GM21367 (cell line): ENCODE measurements around the gene SAMD9.
"Not testable (repeated sequence)": the region's sequence is repeated elsewhere in the genome, so short reads cannot be mapped to it uniquely, and the experiment has no call there.

Experiments used
- ATAC-seq: cut with Tn5 transposase; IDR thresholded peaks from one replicate; pipeline ENCODE4 v1.9.1; 2021; ENCODE audit not compliant: unreplicated experiment

Gene SAMD9

DNA sequence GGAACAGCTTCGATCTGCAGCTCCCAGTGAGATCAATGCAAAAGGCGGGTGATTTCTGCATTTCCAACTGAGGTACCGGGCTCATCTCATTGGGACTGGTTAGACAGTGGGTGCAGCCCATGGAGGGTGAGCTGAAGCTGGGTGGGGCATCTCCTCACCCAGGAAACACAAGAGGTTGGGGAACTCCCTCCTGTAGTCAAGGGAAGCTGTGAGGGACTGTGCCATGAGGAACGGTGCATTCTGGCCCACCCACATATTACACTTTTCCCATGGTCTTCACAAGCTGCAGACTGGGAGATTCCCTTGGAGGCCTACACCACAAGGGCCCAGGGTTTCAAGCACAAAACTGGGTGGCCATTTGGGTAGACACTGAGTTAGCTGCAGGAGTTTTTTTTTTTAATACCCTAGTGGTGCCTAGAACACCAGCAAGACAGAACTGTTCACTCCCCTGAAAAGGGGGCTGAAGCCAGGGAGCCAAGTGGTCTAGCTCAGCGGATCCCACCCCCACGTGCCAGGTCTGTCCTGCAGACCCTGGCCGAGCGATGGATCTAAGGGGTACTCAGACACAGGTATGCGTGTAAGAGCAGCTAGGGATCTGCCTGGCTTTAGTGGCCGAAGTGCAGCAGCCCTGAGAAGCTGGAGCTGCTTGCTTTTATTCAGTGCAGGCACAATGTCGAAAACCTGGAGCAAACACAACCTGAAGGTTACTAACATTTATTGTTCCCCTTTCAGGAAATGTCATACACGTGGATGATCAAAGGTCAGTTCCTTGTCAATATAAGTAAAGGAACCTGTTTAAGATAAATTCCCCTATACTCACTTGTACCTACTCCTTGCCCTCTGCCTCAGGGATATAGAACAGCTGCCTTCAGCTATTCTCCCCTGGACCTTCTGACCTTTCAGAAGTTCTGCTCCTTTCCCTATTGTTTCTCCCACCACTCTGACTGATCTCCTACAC is 3.1 kb upstream of the SAMD9 start:
- no peak for ATAC-seq

DNA sequence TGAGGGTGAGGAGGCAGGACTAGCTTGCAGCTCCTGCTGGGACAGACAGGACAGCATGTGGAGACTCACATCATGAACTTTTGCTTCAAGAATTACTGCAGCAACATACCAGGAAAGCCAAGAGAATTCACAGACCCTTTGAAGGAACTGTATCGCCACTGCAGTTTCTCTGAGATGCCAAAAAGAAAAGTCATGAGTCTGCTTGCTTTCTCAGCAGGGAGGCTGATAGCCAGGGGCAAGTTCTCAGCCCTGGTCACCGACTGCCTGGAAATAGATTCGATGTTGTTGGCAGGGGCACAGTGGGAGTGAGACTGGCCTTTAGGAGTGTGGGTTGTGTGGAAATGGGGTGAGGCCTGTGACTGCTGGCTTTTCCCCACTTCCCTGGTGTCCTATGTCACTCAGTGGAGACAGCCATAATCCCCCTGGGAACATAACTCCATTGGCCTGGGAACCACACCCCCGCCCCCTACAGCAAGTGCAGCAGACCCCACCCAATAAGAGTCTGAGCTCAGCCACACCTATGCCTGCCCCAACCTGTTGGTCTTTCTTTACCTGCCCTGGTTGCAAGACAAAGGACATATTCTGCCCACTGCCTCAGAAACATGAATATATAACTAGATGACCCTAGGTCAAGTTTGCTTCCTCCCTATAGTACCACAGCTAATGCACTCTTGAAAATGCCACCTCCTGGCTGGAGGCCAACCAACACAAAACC is 1.6 kb upstream of the SAMD9 start:
- no peak for ATAC-seq

DNA sequence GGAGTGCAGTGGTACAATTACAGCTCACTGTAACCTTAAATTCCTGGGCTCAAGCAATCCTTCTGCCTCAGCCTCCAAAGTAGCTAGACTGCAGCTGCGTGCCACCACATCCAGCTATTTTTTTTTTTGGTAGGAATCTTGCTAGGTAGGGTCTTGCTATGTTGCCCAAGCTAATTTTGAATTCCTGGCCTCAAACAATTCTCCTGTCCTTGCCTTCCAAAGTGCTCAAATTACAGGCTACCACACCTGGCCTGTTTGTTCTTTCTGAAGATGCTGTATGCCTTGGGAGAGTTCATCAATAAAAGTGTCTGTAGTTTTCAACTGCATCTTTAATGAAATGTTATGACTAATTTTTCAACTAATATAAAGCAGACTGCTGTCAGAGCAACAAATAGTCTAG is 452 bp downstream of the SAMD9 start:
- ATAC-seq, result no peak

DNA sequence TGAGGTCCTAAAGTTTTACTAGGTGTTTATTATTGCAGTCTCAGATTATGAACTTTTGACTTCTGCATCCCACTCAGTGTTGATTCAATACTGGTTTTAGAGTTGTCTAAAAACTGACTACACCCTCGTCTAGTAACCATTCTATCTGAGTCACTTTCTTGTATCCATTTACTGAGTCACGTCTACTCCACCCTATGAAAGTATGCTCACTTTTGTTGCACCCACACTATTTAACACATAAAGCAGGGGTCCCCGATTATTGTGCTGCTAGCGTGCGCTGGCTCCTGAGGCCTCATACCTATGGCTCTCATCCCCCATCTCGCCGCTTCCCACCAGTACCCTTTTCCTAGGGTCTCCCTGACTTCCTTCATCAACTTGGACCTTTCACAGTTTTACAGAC is 2.0 kb downstream of the SAMD9 start:
- no peak for ATAC-seq

DNA sequence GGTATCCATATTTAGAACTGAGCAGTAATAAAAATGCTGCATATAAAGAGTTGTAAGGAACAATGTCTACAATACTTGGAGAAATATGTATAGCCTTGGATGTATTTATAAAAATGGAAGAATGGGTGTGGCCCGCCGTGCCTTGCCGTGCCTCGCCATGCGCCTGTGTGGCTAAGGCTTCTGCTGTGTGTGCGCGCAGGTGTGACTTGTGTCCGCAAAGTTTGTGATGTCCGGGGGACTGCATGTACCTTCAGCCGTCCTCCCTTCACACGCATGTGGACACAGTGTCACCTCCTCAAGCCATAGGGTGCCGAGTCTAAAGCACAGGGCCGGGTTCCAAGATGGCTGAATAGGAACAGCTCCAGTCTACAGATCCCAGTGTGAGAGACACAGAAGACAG is 9.8 kb downstream of the SAMD9 start:
- no peak for ATAC-seq

DNA sequence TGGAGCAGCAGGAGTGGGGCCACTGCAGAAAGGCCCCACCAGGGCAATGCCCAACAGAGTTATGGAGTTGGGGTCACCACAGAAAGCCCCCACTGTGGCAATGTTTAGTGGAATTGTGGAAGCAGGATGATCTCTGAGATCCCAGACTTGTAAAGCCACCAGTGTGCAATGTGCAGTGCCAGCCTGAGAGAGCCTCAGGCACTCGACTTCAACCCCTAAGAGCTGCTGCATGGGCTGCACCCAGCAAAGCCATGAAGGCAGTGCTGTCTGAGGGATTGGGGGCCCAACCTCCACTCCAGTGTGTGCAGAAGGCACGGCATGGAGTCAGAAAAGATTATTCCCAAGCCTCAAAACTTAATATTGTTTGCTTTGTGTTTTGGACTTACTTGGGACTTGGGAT is 20.4 kb downstream of the SAMD9 start:
- ATAC-seq, result no peak

DNA sequence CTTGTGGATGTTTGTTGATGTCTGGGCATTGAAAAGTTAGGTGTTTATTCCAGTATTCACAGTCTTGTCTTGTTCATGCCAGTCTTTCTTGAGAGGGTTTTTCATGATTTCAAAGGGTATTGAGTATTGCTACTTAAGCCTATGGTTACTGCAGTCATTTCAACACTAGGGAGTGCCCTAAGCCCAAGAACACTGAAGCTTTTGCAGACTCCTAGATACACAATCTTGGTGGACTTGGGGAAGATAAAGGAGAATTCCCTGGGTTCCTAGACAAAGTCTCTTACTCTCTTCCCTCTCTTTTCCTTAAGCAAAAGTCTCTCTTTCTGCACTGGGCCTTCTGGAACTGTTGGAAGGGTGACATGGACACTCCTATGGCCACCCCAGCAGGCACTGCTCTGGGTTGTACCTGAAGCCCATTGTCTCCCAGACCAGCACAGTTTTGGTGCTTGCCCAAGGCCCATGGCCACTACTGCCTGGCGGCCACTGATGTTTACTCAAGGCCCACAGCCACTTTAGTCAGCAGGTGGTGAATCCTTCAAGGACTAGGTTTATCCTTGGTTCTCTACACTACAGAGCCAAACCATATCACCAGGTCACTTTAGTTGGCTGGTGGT is 24.9 kb downstream of the SAMD9 start:
- ATAC-seq, result peak; percentile 89

DNA sequence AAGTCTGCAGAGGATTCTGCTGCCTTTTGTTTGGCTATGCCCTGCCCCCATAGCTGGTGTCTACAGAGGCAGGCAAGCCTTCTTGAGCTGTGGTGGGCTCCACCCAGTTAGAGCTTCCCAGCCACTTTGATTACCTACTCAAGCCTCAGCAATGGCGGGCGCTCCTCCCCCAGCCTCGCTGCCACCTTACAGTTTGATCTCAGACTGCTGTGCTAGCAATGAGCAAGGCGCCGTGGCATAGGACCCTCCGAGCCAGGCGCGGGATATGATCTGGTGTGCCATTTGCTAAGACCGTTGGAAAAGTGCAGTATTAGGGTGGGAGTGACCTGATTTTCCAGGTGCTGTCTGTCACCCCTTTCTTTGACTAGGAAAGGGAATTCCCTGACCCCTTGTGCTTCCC is 44.4 kb downstream of the SAMD9 start:
- not testable (repeated sequence) for ATAC-seq

DNA sequence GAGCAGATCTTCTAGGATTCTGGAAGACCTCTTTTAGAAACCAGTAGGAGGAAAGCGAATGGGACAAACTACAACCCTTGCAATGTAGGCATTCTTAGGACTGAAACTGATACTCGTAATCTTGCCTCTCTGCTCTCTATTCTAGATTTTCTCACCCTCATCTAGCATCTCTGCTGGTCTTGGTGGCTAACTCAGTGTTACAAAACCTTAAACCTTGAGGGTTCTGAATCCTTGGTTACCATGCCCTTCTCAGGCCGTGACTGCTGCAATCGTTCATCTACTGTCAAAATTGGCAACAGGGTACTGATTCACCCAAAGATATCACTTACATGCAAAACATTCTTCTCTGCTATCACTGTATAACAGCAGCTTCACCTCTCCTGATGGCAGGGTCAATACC is 55.2 kb downstream of the SAMD9 start:
- no peak for ATAC-seq

DNA sequence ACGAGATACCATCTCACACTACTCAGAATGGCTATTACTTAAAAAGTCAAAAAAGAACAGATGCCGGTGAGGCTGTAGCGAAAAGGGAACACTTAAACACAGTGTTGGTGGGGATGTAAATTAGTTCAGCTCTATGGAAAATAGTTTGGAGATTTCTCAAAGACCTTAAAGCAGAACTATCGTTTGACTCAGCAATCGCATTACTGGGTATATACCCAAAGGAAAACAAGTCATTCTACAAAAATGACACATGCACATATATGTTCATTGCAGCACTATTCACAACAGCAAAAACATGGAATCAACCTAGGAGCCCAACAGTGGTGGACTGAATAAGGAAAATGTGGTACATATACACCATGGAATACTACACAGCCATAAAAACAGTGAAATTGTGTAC is 56.9 kb downstream of the SAMD9 start:
- ATAC-seq, result no peak

DNA sequence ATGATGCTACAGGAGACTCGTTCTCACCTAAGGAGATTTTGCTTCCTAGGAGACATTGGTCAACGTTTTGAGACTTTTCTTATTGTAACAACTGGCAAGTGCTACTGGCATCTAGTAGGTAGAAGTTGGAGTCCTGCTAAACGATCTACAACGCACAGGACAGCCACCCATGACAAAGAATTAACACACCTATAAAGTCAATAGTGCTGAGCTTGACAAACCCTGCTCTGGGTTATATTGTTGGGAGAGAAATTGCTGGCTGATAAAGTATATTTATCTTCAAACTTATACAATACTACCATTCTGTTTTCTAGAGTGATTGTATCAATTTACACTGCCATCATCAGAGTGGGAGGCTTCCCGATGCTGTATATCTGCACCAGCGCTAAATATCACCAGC is 57.8 kb downstream of the SAMD9 start:
- ATAC-seq, result no peak

DNA sequence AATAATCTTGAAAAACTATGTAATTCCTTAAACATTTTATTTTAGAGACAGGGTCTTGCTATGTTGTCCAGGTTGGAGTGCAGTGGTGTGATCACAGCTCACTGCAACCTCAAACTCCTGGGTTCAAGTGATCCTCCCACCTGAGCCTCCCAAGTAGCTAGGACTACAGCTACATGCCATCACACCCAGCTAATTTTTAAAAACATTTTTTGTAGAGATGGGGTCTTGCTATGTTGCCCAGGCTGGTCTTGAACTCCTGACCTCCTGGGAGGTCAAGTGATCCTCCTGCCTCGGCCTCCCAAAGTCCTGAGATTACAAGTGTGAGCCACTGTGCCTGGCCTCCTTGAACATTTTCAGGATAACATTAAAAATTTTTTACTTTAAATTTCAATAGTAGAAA is 61.2 kb downstream of the SAMD9 start:
- not testable (repeated sequence) for ATAC-seq

DNA sequence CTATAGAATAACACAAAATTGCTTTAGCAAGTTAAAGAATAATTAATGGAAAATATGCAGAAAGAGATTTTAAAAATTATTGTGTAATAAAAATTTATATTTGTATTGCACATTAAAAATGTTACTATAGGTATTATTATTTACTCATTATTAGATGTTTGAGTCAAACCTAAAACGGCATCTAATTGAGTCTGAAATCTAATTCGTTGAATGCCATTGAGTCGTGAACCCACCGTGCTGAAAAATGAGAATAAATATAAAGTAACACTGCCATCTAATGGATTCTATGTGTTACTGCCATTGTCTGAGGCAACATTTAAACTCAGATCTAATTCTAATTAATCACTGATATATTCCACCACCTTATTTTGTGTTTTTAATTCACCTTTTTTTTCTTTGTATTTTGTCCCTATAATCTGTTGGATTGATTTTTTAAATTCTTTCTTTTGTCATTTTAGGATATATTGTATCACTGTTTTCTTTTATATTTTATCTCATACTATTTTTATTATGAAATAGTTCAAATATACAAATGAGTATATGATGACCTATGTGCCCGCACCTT is 62.2 kb downstream of the SAMD9 start:
- ATAC-seq, result peak; percentile 65

DNA sequence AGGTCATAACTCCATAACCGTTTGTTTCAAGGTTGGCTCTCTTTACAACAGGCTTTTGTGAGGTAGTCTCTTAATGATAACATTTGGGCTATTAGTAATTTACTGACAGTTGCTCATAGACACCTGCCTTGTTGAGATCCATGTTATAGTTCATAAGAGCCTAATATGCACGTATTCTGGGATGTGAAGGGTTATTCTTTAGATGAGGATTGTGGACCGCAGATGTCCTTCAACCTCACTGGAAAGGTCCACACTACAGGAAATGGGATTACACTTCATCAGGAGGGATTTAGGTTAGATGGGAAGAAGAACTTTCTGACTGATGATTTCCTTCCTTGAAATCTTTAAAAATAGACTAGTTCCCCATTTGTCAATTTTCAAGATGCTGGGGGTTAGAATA is 62.8 kb downstream of the SAMD9 start:
- no peak for ATAC-seq

DNA sequence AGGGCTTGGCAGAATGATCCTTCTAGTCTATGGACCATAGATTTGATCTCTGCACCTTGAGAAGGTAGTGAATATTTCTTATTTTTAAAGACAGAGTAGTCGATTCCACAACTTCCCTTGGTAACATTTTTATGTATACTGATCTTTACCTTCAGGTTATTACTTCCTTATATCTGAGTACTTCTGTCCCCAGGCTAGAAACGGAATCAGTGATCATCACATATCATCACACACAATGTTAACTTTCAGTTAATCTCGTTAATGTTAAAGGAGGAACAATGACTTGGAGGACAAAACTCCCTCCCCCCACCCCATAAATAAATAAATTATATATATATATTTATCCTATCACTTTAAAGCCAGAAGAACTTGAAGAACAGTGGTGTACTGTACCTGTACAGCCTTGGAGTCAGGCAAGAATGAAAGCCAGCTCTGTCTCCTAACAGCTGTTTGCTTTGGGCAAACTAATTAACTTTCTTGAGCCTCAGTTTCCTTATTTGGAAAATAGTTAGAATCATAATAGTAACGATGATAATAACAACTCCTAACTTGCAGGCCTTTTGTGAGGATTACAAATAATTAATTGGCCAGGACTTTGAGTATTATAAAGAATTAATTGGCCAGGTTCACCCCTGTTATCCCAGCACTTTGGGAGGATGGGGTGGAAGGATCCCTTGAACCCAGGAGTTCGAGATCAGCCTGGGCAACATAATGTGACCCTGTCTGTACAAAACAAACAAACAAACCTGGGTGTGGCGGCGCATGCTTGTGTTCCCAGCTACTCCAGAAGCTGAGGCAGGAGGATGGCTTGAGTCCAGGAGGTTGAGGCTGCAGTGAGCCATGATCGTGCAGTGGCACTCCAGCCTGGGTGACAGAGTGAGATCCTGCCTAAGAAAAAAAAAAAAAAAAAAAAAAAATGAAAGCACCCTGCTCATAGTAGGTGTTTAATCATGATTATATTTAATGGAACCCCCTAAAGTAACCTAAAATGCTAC is 63.5 kb downstream of the SAMD9 start:
- ATAC-seq, result no peak

DNA sequence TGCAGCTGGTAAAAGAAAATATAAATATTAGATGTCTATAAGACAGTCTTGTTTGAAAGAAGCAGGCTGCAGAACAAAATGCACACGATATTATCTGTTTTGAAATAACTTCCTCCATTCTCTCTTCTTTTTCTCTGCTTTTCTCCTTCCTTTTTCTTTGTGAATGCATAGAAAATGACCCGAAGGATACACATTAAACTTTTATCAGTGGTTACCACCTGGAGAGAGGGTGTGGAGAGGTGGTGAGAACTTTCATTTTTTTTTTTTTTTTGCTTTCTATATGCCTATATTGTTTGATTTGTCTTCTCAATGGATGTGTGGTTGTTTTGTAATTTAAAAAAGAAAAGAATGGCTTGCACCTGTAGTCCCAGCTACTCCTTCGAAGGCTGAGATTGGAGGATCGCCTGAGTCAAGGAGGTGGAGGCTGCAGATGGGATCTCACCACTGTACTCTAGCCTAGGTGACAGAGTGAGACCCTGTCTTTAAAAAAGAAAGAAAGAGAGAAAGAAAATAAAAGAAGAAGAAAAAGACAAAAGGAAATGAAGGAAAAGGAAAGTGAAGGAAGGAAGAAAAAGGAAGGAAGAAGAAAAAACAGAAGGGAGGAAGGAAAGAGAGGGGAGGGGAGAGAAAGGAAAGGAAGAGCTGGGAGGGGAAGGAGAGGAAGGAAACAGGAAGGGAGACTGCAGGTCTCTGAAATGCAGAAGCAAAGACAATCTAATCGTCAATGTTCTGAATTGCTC is 64.4 kb downstream of the SAMD9 start:
- ATAC-seq, result no peak

DNA sequence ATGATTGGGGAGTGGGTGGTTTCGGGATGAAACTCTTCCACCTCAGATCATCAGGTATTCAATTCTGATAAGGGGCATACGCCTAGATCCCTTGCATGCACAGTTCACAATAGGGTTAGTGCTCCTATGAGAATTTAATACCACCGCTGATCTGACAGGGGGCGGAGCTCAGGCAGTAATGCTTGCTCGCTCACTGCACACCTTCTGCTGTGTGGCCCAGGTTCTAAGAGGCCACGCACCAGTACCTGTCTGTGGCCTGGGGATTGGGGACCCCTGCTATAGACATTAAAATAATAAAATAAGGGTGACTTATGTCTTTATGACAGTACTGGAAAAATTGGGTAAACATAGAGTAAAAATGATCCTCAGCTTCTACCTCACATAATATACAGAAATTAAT is 66.1 kb downstream of the SAMD9 start:
- no peak for ATAC-seq
